Tracheal epithelial cell (primary cell): ENCODE measurements around the gene ATG16L1. TPM values are rescaled to one million over a fixed set of nuclear protein-coding genes. Genes with fewer than 3 reads are reported as not detected.

Experiments used
- total RNA-seq: library from RNA; depleted of rRNA; stranded (reverse); fragments of >200 nt; gene quantifications from 2 replicates; pipeline ENCODE4 v1.2.1, GENCODE V29; 2014

Gene ATG16L1
- 30.3 and 55.7 TPM in 2 replicates for total RNA-seq

DNA sequence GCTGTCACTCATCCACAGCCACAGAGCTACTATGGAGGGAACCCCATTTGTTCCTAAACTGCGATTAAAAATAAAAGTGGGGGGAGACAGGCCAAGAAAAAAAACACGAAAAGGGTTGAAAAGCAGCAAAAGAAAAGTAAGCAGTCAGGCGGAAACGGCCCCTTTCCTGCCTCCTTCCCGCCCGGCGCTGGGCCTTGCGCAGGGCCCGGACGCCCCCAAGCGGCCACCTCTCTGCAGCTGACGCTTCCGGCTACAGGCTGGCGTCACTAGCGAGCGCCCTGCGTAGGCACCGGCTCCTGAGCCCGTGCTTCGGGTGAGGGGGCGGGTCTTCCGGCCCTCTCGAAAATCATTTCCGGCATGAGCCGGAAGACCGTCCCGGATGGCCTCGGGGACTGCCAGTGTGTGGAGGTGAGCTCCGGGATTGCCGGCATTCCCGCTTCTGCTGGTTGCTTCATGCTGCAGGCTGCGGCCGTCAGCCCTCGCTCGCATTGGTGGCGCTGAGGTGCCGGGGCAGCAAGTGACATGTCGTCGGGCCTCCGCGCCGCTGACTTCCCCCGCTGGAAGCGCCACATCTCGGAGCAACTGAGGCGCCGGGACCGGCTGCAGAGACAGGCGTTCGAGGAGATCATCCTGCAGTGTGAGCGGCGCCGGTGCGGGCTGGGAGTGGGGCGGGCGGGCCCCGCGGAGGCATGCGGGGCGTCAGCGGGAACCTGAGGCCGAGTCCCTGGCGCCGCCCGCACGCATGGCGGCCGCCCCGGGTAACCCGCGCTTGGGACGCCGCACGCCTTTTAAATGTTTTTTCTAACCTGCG is at the start of gene ATG16L1:
Gene ATG16L1, plus strand, starts transcription at position 368 of the 811 bp plus-strand sequence. Its CDS starts 155 bp downstream, at position 523.

DNA sequence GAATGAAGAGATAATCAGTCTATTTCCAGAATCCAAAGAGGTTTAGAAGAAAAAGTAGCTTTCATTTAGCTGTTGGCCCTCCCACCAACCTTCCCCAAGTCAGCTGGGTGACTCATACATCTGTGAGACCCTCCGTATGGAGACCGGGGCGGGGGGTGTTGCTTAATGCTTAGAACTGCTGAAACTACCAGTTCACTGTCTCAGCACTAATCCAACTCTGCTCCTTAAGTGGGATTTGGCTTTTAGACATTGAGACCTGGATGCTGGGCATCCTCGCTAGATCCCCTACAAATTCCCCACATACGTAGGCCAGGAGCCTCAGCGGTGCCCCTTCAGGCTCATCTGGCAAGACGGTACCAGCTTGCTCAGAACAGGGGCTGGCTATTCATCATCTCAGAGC is 56.1 kb downstream of the ATG16L1 start, which contains the start of gene SAG:
Gene SAG, plus strand, starts transcription at position 252 of the 400 bp plus-strand sequence. CDS start 1,374 bp downstream, outside the sequence.

Other genes starting within 250 kb of the ATG16L1 start
- 0.21 and 0.96 TPM in 2 replicates for gene NGEF, start 238.4 kb upstream of the ATG16L1 start, total RNA-seq
- gene NEU2, start 219.0 kb upstream of the ATG16L1 start, total RNA-seq, result not detected in 2 replicates
- 21.9 and 66.3 TPM in 2 replicates for gene INPP5D, start 191.3 kb upstream of the ATG16L1 start, total RNA-seq
- gene SAG, start 56.1 kb downstream of the ATG16L1 start, total RNA-seq, result under 0.01 TPM in 1 of 2 replicates, not detected in the other
- gene DGKD, start 102.8 kb downstream of the ATG16L1 start, total RNA-seq, result 5.8 and 6.8 TPM in 2 replicates